Tongue (tissue), 2 donors: ENCODE data around the gene SLC45A2. TPM values are rescaled to one million over a fixed set of nuclear protein-coding genes. Genes with fewer than 3 reads are reported as not detected.

Experiments used
- DNase-seq: peaks from one replicate; pipeline ENCODE4 v3.0.0-alpha.2; 2015
- total RNA-seq: library from RNA; depleted of rRNA; stranded (reverse); fragments of >200 nt; gene quantifications from one replicate; pipeline ENCODE4 v1.2.3, GENCODE V29; 2014

SLC45A2 gene
- total RNA-seq, 1 donor from 2014 or later, result not detected

GRCh38 chr5:34007201-34007620 is 22.7 kb upstream of the SLC45A2 start:
- peak; percentile 58 for DNase-seq

- no peak for DNase-seq
These were observed 21.2 kb upstream of the SLC45A2 start for GRCh38 chr5:34005681-34006080.

- DNase-seq, result no peak
These were observed 20.7 kb upstream of the SLC45A2 start for GRCh38 chr5:34005211-34005610.

GRCh38 chr5:34003941-34004340 is 19.4 kb upstream of the SLC45A2 start:
- DNase-seq, result no peak

GRCh38 chr5:34002629-34003328 is 18.3 kb upstream of the SLC45A2 start:
- DNase-seq, result no peak

- DNase-seq, result peak; percentile 79
These were observed 16.8 kb upstream of the SLC45A2 start for GRCh38 chr5:34001241-34001841.

GRCh38 chr5:33999978-34000377 is 15.5 kb upstream of the SLC45A2 start:
- DNase-seq, result no peak

- DNase-seq, result peak; percentile 88
These were observed 13.0 kb upstream of the SLC45A2 start for GRCh38 chr5:33997331-33997983.

- DNase-seq, result no peak
These were observed 11.4 kb upstream of the SLC45A2 start for GRCh38 chr5:33995865-33996264.

- no peak for DNase-seq
These were observed 10.4 kb upstream of the SLC45A2 start for GRCh38 chr5:33994845-33995244.

GRCh38 chr5:33992864-33993263 is 8.4 kb upstream of the SLC45A2 start:
- DNase-seq, result no peak

GRCh38 chr5:33985447-33985846 is 954 bp upstream of the SLC45A2 start:
- no peak for DNase-seq

- no peak for DNase-seq
These were observed 315 bp downstream of the SLC45A2 start for GRCh38 chr5:33984178-33984577.

GRCh38 chr5:33981408-33982162 is 2.9 kb downstream of the SLC45A2 start:
- no peak for DNase-seq

GRCh38 chr5:33980030-33980429 is 4.5 kb downstream of the SLC45A2 start:
- no peak for DNase-seq

- no peak for DNase-seq
These were observed 6.2 kb downstream of the SLC45A2 start for GRCh38 chr5:33978306-33978705.

GRCh38 chr5:33976307-33976706 is 8.2 kb downstream of the SLC45A2 start:
- no peak for DNase-seq

GRCh38 chr5:33975852-33976251 is 8.6 kb downstream of the SLC45A2 start:
- peak; percentile 79 for DNase-seq

- DNase-seq, result no peak
These were observed 11.2 kb downstream of the SLC45A2 start for GRCh38 chr5:33973271-33973670.

GRCh38 chr5:33969572-33970452 is 14.7 kb downstream of the SLC45A2 start:
- peak; percentile 63 for DNase-seq

- DNase-seq, result no peak
These were observed 16.1 kb downstream of the SLC45A2 start for GRCh38 chr5:33968211-33969005.
